ENCODE measurements around the gene ADAM29.
"Not testable (repeated sequence)": the region's sequence is repeated elsewhere in the genome, so short reads cannot be mapped to it uniquely, and the experiment has no call there.

ADAM29 gene

GRCh38 chr4:174918058-174918457, at the start of gene ADAM29:
Gene ADAM29 (plus strand): TSS chr4:174918358. CDS start chr4:174975526, 57,168 bp downstream.
- POLR2A ChIA-PET (ENCODE audit: low non-redundant PET): no interaction called here
- no peak for TF ChIP-seq CTCF (conservative IDR thresholded peaks at IDR 0.05; ENCODE audit: low read depth)
- DNase-seq (ENCODE audit: low spot score): no peak
- CTCF ChIA-PET: no interaction called here
- no peak within 1 kb of the TSS for H3K27ac ChIP-seq

GRCh38 chr4:174869339-174869738, 48.8 kb upstream of the ADAM29 start:
- no peak for TF ChIP-seq CTCF (conservative IDR thresholded peaks at IDR 0.05; ENCODE audit: low read depth)
- no peak for DNase-seq (ENCODE audit: low spot score)
- POLR2A ChIA-PET (ENCODE audit: low non-redundant PET): no interaction called here
- no peak overlapping the region for H3K27ac ChIP-seq
- CTCF ChIA-PET: no interaction called here

GRCh38 chr4:174870311-174870710, 47.8 kb upstream of the ADAM29 start:
- no peak for TF ChIP-seq CTCF (conservative IDR thresholded peaks at IDR 0.05; ENCODE audit: low read depth)
- H3K27ac ChIP-seq: no peak overlapping the region
- CTCF ChIA-PET: no interaction called here
- POLR2A ChIA-PET (ENCODE audit: low non-redundant PET): no interaction called here
- DNase-seq (ENCODE audit: low spot score): no peak

GRCh38 chr4:174871407-174871806, 46.8 kb upstream of the ADAM29 start:
- no peak for TF ChIP-seq CTCF (conservative IDR thresholded peaks at IDR 0.05; ENCODE audit: low read depth)
- POLR2A ChIA-PET (ENCODE audit: low non-redundant PET): no interaction called here
- DNase-seq (ENCODE audit: low spot score): no peak
- H3K27ac ChIP-seq: no peak overlapping the region
- CTCF ChIA-PET: no interaction called here

GRCh38 chr4:174873146-174873545, 45.0 kb upstream of the ADAM29 start:
- CTCF ChIA-PET; POLR2A ChIA-PET (ENCODE audit: low non-redundant PET); DNase-seq (ENCODE audit: low spot score); H3K27ac ChIP-seq: not testable (repeated sequence)

- TF ChIP-seq CTCF (conservative IDR thresholded peaks at IDR 0.05; ENCODE audit: low read depth): 0 out of 2 replicates have a peak, but pooled peaks have one; percentile 10
- POLR2A ChIA-PET (ENCODE audit: low non-redundant PET): no interaction called here
- DNase-seq (ENCODE audit: low spot score): no peak
- no peak overlapping the region for H3K27ac ChIP-seq
- CTCF ChIA-PET: no interaction called here
Observed at GRCh38 chr4:174873931-174874330, 44.2 kb upstream of the ADAM29 start.

- no peak for DNase-seq (ENCODE audit: low spot score)
- H3K27ac ChIP-seq: no peak overlapping the region
- TF ChIP-seq CTCF (conservative IDR thresholded peaks at IDR 0.05; ENCODE audit: low read depth): no peak
- ChIA-PET CTCF (no interaction called here), POLR2A (ENCODE audit: low non-redundant PET) (no interaction called here)
Observed at GRCh38 chr4:174874898-174875297, 43.3 kb upstream of the ADAM29 start.
